GM12878 (cell line): ENCODE measurements around the gene NPAS2.

Experiments used
- CHD2 ChIP-seq: IDR thresholded peaks from 2 replicates; pipeline ENCODE4 v1.6.1; 2011; ENCODE audit warnings: low read depth, low read length, improper control_type of control experiment, borderline replicate concordance
- CREM ChIP-seq: IDR thresholded peaks from 2 replicates; pipeline ENCODE4 v1.6.1; 2014; ENCODE audit warnings: antibody characterized with exemption, low read depth
- CTCF ChIP-seq, 3 experiments: IDR thresholded peaks in 2 of 3; conservative IDR thresholded peaks in 1 of 3; 2 replicates each; pipeline ENCODE4 v1.5.1; 2011; ENCODE audit warnings: low read depth in 3 of 3, low read length in 3 of 3, mild to moderate bottlenecking in 3 of 3, control low read depth in 2 of 3, moderate library complexity in 2 of 3, inconsistent platforms in 1 of 3, mixed read lengths in 1 of 3; ENCODE audit not compliant: control insufficient read depth in 2 of 3, insufficient read depth in 1 of 3; ENCODE audit errors: extremely low read depth in 1 of 3
- EGR1 ChIP-seq, 2 experiments: IDR thresholded peaks; 1 replicate in 1 of 2; 2 replicates in 1 of 2; pipeline ENCODE4 v1.6.1; 2011 to 2012; ENCODE audit warnings: low read depth in 2 of 2, low read length in 2 of 2, borderline replicate concordance in 1 of 2, mild to moderate bottlenecking in 1 of 2, moderate library complexity in 1 of 2
- EP300 ChIP-seq, 2 experiments: fragments of 150-350 bp in 1 of 2; IDR thresholded peaks; 2 replicates each; pipeline ENCODE4 v1.6.1; 2011 to 2012; ENCODE audit warnings: low read depth in 2 of 2, low read length in 2 of 2, borderline replicate concordance in 1 of 2, improper control_type of control experiment in 1 of 2, inconsistent platforms in 1 of 2; ENCODE audit not compliant: control insufficient read depth in 1 of 2
- FOXK2 ChIP-seq: fragments of 450-650 bp; IDR thresholded peaks from 2 replicates; pipeline ENCODE4 v1.6.1; 2017; ENCODE audit warnings: mild to moderate bottlenecking, moderate library complexity
- MEF2A ChIP-seq: IDR thresholded peaks from 2 replicates; pipeline ENCODE4 v1.6.1; 2011; ENCODE audit warnings: low read depth, mild to moderate bottlenecking, low read length, moderate library complexity; ENCODE audit not compliant: insufficient read depth
- POLR2A ChIP-seq: IDR thresholded peaks from 2 replicates; pipeline ENCODE4 v1.6.1; 2011; ENCODE audit warnings: low read depth, mild to moderate bottlenecking, low read length
- RCOR1 ChIP-seq: conservative IDR thresholded peaks from 2 replicates; pipeline ENCODE4 v1.6.1; 2012; ENCODE audit warnings: low read depth, low read length, improper control_type of control experiment
- TAF1 ChIP-seq: IDR thresholded peaks from 2 replicates; pipeline ENCODE4 v1.6.1; 2011; ENCODE audit warnings: mild to moderate bottlenecking, low read depth, low read length, borderline replicate concordance
- ZNF24 ChIP-seq: fragments of 450-650 bp; IDR thresholded peaks from 2 replicates; pipeline ENCODE4 v1.6.1; 2017; ENCODE audit warnings: antibody characterized with exemption, mild to moderate bottlenecking
- ZNF274 ChIP-seq: IDR thresholded peaks from one replicate; pipeline ENCODE4 v1.8.0; 2011; ENCODE audit not compliant: insufficient read length, insufficient read depth
- ZSCAN29 ChIP-seq: fragments of 450-650 bp; IDR thresholded peaks from 2 replicates; pipeline ENCODE4 v1.6.1; 2017; ENCODE audit warnings: mild to moderate bottlenecking, moderate library complexity
- TF ChIP-seq, protein P1 (sequence below): IDR thresholded peaks from 2 replicates; pipeline ENCODE4 v1.6.1; 2012; ENCODE audit warnings: low read length, inconsistent platforms

- TF ChIP-seq MEF2A = no peak
- TF ChIP-seq POLR2A = no peak
- no peak for TF ChIP-seq FOXK2
- TF ChIP-seq EP300 (IDR thresholded peaks at IDR 0.05; ENCODE audit: borderline replicate concordance in 1 of 2, control insufficient read depth in 1 of 2, low read depth in 2 of 2, low read length in 2 of 2) = no peak
- no peak for TF ChIP-seq CTCF (IDR thresholded peaks at IDR 0.05 in 2 of 3, conservative IDR thresholded peaks at IDR 0.05 in 1 of 3; ENCODE audit: control insufficient read depth in 2 of 3, extremely low read depth in 1 of 3, insufficient read depth in 1 of 3, low read depth in 3 of 3, low read length in 3 of 3)
- TF ChIP-seq ZNF24 = no peak
- TF ChIP-seq ZNF274 = no peak
- TF ChIP-seq, protein P1, sequence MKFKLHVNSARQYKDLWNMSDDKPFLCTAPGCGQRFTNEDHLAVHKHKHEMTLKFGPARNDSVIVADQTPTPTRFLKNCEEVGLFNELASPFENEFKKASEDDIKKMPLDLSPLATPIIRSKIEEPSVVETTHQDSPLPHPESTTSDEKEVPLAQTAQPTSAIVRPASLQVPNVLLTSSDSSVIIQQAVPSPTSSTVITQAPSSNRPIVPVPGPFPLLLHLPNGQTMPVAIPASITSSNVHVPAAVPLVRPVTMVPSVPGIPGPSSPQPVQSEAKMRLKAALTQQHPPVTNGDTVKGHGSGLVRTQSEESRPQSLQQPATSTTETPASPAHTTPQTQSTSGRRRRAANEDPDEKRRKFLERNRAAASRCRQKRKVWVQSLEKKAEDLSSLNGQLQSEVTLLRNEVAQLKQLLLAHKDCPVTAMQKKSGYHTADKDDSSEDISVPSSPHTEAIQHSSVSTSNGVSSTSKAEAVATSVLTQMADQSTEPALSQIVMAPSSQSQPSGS = no peak
- no peak for TF ChIP-seq TAF1
- TF ChIP-seq CREM = no peak
- TF ChIP-seq ZSCAN29 = no peak
- TF ChIP-seq EGR1 (IDR thresholded peaks at IDR 0.05; ENCODE audit: borderline replicate concordance in 1 of 2, low read depth in 2 of 2, low read length in 2 of 2) = no peak
- TF ChIP-seq CHD2 = no peak
- TF ChIP-seq RCOR1 = no peak
Measured at GRCh38 chr2:101017371-101017770, 197.4 kb downstream of the NPAS2 start.
